HepG2 (cell line): ENCODE data around the gene TPI1. TPM values are rescaled to one million over a fixed set of nuclear protein-coding genes. Genes with fewer than 3 reads are reported as not detected.

Experiments used
- DR1 ChIP-seq: sonication (generic); formaldehyde crosslinking; IDR thresholded peaks from 2 replicates; pipeline ENCODE4 v1.8.0; 2021; ENCODE audit warnings: mild to moderate bottlenecking, missing genetic modification reagents, inconsistent platforms
- MXD4 ChIP-seq: IDR thresholded peaks from 2 replicates; pipeline ENCODE4 v1.6.1; 2016; ENCODE audit warnings: mild to moderate bottlenecking, missing biosample characterization, missing genetic modification reagents
- RERE ChIP-seq: IDR thresholded peaks from 2 replicates; pipeline ENCODE4 v1.6.1; 2016; ENCODE audit warnings: low read depth, missing genetic modification reagents, missing compliant biosample characterization
- REST ChIP-seq, 2 experiments: IDR thresholded peaks; 2 replicates each; pipeline ENCODE4 v1.6.1; 2011 to 2012; ENCODE audit warnings: low read length in 2 of 2, borderline replicate concordance in 1 of 2, low read depth in 1 of 2, mild to moderate bottlenecking in 1 of 2, moderate library complexity in 1 of 2
- SALL1 ChIP-seq: sonication (generic); formaldehyde crosslinking; IDR thresholded peaks from 2 replicates; pipeline ENCODE4 v1.8.0; 2022; ENCODE audit warnings: mild to moderate bottlenecking, missing genetic modification reagents
- SETDB1 ChIP-seq: sonication (generic); formaldehyde crosslinking; IDR thresholded peaks from 2 replicates; pipeline ENCODE4 v1.5.1; 2020; ENCODE audit warnings: missing genetic modification reagents, mild to moderate bottlenecking, borderline replicate concordance
- SP1 ChIP-seq, 2 experiments: fragments of 450-650 bp in 1 of 2; sonication (generic) in 1 of 2; formaldehyde crosslinking in 1 of 2; IDR thresholded peaks; 2 replicates each; pipeline versions ENCODE4 v1.4.0 to v1.6.1; 2016 to 2020; ENCODE audit warnings: missing genetic modification reagents in 1 of 2
- STAG1 ChIP-seq: sonication (generic); formaldehyde crosslinking; IDR thresholded peaks from 2 replicates; pipeline ENCODE4 v1.4.0; 2020; ENCODE audit warnings: missing genetic modification reagents
- TAF1 ChIP-seq: sonication (generic); formaldehyde crosslinking; IDR thresholded peaks from 2 replicates; pipeline ENCODE4 v1.4.0; 2020; ENCODE audit warnings: missing genetic modification reagents
- TFDP1 ChIP-seq: IDR thresholded peaks from 2 replicates; pipeline ENCODE4 v1.6.1; 2016; ENCODE audit warnings: missing compliant biosample characterization, missing genetic modification reagents, borderline replicate concordance
- ZBTB25 ChIP-seq: IDR thresholded peaks from 2 replicates; pipeline ENCODE4 v1.6.1; 2018; ENCODE audit warnings: missing genetic modification reagents
- ZFP1 ChIP-seq: IDR thresholded peaks from 2 replicates; pipeline ENCODE4 v1.6.1; 2016
- ZFYVE20 ChIP-seq: sonication (generic); formaldehyde crosslinking; IDR thresholded peaks from 2 replicates; pipeline ENCODE4 v1.8.0; 2023; ENCODE audit warnings: low read depth, mild to moderate bottlenecking, moderate library complexity, missing genetic modification reagents, borderline replicate concordance
- ZNF367 ChIP-seq: sonication (generic); formaldehyde crosslinking; IDR thresholded peaks from 2 replicates; pipeline ENCODE4 v1.4.0; 2020; ENCODE audit warnings: missing genetic modification reagents, borderline replicate concordance
- ZNF382 ChIP-seq: sonication (generic); formaldehyde crosslinking; IDR thresholded peaks from 2 replicates; pipeline ENCODE4 v1.5.0; 2020; ENCODE audit warnings: missing genetic modification reagents, mild to moderate bottlenecking, borderline replicate concordance
- polyA plus RNA-seq, 8 experiments: library from polyadenylated mRNA; depleted of rRNA in 3 of 8; stranded (reverse) in 7 of 8; unstranded in 1 of 8; fragments of >200 nt; fragmentation: Illumina TruSeq in 4 of 8; extraction: Trizol in 4 of 8; gene quantifications; 2 replicates each; pipeline versions ENCODE4 v1.2.1 to v1.2.3, GENCODE V29; 2011 to 2016; ENCODE audit warnings: low read depth in 4 of 8, missing spikeins in 1 of 8, mixed read lengths in 1 of 8; ENCODE audit not compliant: insufficient read depth in 1 of 8
- total RNA-seq, 5 experiments: library from RNA; depleted of rRNA; stranded (reverse); fragments of >200 nt; fragmentation: Illumina TruSeq; extraction: Trizol; gene quantifications; 2 replicates each; pipeline ENCODE4 v1.2.3, GENCODE V29; 2016; ENCODE audit warnings: low read depth in 1 of 5
- TF ChIP-seq, protein P1 (sequence below): sonication (generic); formaldehyde crosslinking; IDR thresholded peaks from 2 replicates; pipeline ENCODE4 v1.4.0; 2020; ENCODE audit warnings: missing genetic modification reagents; ENCODE audit errors: not compliant biosample characterization

TPI1 gene
- total and polyA plus RNA-seq, 2 of the 13 experiments (the other 11 are each of a cell fraction or from before 2014, with no cell fraction given): 945 to 2,535 TPM

DNA sequence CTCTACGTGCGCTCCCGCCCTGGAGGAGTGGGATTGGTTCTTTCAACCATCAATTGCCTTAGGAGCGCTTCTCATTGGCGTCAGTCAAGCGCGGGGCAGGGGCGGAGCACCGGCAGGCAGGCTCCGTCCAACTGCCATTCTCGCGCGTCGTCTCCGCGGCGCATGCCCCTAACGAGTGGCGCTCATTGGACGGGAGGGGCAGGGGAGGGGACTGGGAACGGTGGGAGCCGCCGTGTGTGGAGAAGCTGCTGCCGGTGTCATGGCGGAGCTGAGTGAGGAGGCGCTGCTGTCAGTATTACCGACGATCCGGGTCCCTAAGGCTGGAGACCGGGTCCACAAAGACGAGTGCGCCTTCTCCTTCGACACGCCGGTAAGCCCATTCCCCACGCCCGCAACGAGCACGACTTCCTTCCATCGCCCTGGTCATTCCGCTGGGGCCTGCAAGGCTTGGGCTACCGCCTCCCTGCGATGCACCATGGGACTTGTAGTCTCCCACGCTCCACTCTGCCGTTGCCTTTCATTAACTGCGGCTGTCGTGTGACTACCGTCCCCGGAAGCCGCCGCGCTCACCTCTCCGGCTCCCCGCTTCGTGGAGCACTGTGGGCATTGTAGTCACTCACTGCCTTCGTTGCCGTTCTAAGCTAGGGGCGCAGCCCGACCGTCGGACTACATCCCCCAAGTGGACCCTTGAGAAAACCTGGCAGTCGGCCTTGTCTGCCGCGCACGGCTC, 15.2 kb upstream of the TPI1 start, which contains the start of gene USP5 (continued):
- TF ChIP-seq MXD4 (CRISPR knock-in tag) (peak; percentile 75), ZFYVE20 (CRISPR knock-in tag) (no peak), ZNF382 (no peak), SALL1 (CRISPR knock-in tag) (peak; percentile 62), ZBTB25 (CRISPR knock-in tag) (no peak), RERE (CRISPR knock-in tag) (no peak), STAG1 (CRISPR knock-in tag) (no peak), TAF1 (peak; percentile 69; the same call in 1 of the 2 replicates), SETDB1 (no peak), TFDP1 (CRISPR knock-in tag) (peak; percentile 79), REST (IDR thresholded peaks at IDR 0.05; ENCODE audit: borderline replicate concordance in 1 of 2, low read depth in 1 of 2, low read length in 2 of 2) (no peak), SP1 (IDR thresholded peaks at IDR 0.05) (no peak), SP1 (CRISPR knock-in tag; IDR thresholded peaks at IDR 0.05) (peak; percentile 64), DR1 (CRISPR knock-in tag) (no peak), ZFP1 (CRISPR knock-in tag) (no peak), ZNF367 (CRISPR knock-in tag) (no peak)
- TF ChIP-seq, protein P1, sequence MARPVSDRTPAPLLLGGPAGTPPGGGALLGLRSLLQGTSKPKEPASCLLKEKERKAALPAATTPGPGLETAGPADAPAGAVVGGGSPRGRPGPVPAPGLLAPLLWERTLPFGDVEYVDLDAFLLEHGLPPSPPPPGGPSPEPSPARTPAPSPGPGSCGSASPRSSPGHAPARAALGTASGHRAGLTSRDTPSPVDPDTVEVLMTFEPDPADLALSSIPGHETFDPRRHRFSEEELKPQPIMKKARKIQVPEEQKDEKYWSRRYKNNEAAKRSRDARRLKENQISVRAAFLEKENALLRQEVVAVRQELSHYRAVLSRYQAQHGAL (CRISPR knock-in tag): no peak
